MM.1S (cell line): ENCODE results near the gene TGFB1I1.

ENCODE experiments used
- DNase-seq: peaks from one replicate; pipeline ENCODE4 v3.0.0-alpha.2; 2015
- H2AFZ ChIP-seq: fragments of 300-600 bp; sonication (generic); 2 replicates; pipeline ENCODE4 v1.6.0; 2016; ENCODE audit warnings: antibody characterized with exemption, low read length
- H3F3A ChIP-seq: fragments of 300-600 bp; sonication (generic); 2 replicates; pipeline ENCODE4 v1.6.1; 2016; ENCODE audit warnings: mild to moderate bottlenecking, antibody characterized with exemption, low read length, moderate library complexity, mixed read lengths; ENCODE audit not compliant: insufficient read depth
- H3K27ac ChIP-seq: fragments of 300-600 bp; sonication (generic); 2 replicates; pipeline ENCODE4 v1.5.1; 2016; ENCODE audit warnings: mild to moderate bottlenecking, low read length
- H3K27me3 ChIP-seq: fragments of 300-600 bp; sonication (generic); replicated peaks from 2 replicates; pipeline ENCODE4 v1.6.0; 2016; ENCODE audit warnings: low read length; ENCODE audit not compliant: insufficient read depth
- H3K36me3 ChIP-seq: fragments of 300-600 bp; sonication (generic); replicated peaks from 2 replicates; pipeline ENCODE4 v1.6.1; 2016; ENCODE audit warnings: mild to moderate bottlenecking, low read length, mixed read lengths; ENCODE audit not compliant: insufficient read depth
- H3K4me1 ChIP-seq: fragments of 300-600 bp; sonication (generic); 2 replicates; pipeline ENCODE4 v1.6.1; 2016; ENCODE audit warnings: low read length, mixed read lengths
- H3K4me2 ChIP-seq: fragments of 300-600 bp; sonication (generic); 2 replicates; pipeline ENCODE4 v1.6.0; 2016; ENCODE audit warnings: low read depth, low read length
- H3K4me3 ChIP-seq: fragments of 300-600 bp; sonication (generic); 2 replicates; pipeline ENCODE4 v1.5.1; 2016; ENCODE audit warnings: low read length, mixed read lengths
- H3K79me2 ChIP-seq: fragments of 300-600 bp; sonication (generic); 2 replicates; pipeline ENCODE4 v1.6.1; 2016; ENCODE audit warnings: mixed run types, low read length, mixed read lengths
- H3K9ac ChIP-seq: fragments of 300-600 bp; sonication (generic); 2 replicates; pipeline ENCODE4 v1.6.1; 2016; ENCODE audit warnings: low read length, mixed read lengths
- H3K9me2 ChIP-seq: fragments of 300-600 bp; sonication (generic); replicated peaks from 2 replicates; pipeline ENCODE4 v1.6.1; 2016; ENCODE audit warnings: mild to moderate bottlenecking, low read length, mixed read lengths; ENCODE audit not compliant: insufficient read depth
- H3K9me3 ChIP-seq: fragments of 300-600 bp; sonication (generic); replicated peaks from 2 replicates; pipeline ENCODE4 v1.6.1; 2016; ENCODE audit warnings: mild to moderate bottlenecking, low read length, mixed read lengths; ENCODE audit not compliant: insufficient read depth
- H4K20me1 ChIP-seq: fragments of 300-600 bp; sonication (generic); 2 replicates; pipeline ENCODE4 v1.6.1; 2016; ENCODE audit warnings: mild to moderate bottlenecking, low read length, moderate library complexity, mixed read lengths; ENCODE audit not compliant: insufficient read depth
- EZH2 ChIP-seq: fragments of 300-600 bp; sonication (generic); optimal IDR thresholded peaks from 2 replicates; pipeline ENCODE3; 2017; ENCODE audit warnings: low read depth, mild to moderate bottlenecking, antibody characterized with exemption, low read length, mixed read lengths
- EZH2phosphoT487 ChIP-seq: fragments of 300-600 bp; sonication (generic); IDR thresholded peaks from 2 replicates; pipeline ENCODE4 v1.6.1; 2018; ENCODE audit warnings: antibody characterized with exemption, low read length
- TF ChIP-seq, protein P1 (sequence below): fragments of 300-600 bp; sonication (generic); IDR thresholded peaks from 2 replicates; pipeline ENCODE4 v1.5.1; 2016; ENCODE audit warnings: antibody characterized with exemption, low read length, mixed read lengths

The TGFB1I1 gene

GRCh38 chr16:31471875-31472708 lies at the start of gene TGFB1I1:
Gene TGFB1I1, plus strand, starts transcription at chr16:31472152. Its CDS starts 37 bp downstream, at chr16:31472189.
- no peaks in the 10 kb centered on the region for H3K9me3 ChIP-seq
- no peak for DNase-seq
- no peaks in the 10 kb centered on the region for H4K20me1 ChIP-seq
- peaks cover 25% of the 10 kb centered on the region for H3K27me3 ChIP-seq
- no peak within 1 kb of the TSS for H3K4me3 ChIP-seq
- TF ChIP-seq EZH2phosphoT487, result no peak
- TF ChIP-seq EZH2, result no peak
- TF ChIP-seq, protein P1, sequence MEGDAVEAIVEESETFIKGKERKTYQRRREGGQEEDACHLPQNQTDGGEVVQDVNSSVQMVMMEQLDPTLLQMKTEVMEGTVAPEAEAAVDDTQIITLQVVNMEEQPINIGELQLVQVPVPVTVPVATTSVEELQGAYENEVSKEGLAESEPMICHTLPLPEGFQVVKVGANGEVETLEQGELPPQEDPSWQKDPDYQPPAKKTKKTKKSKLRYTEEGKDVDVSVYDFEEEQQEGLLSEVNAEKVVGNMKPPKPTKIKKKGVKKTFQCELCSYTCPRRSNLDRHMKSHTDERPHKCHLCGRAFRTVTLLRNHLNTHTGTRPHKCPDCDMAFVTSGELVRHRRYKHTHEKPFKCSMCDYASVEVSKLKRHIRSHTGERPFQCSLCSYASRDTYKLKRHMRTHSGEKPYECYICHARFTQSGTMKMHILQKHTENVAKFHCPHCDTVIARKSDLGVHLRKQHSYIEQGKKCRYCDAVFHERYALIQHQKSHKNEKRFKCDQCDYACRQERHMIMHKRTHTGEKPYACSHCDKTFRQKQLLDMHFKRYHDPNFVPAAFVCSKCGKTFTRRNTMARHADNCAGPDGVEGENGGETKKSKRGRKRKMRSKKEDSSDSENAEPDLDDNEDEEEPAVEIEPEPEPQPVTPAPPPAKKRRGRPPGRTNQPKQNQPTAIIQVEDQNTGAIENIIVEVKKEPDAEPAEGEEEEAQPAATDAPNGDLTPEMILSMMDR, result no peak
- H3K9ac ChIP-seq, result no peak within 1 kb of the TSS
- H3K36me3 ChIP-seq, result no peaks in the 10 kb centered on the region
- H3K4me1 ChIP-seq, result no peaks in the 10 kb centered on the region
- no peak within 1 kb of the TSS for H3K27ac ChIP-seq
- H3K79me2 ChIP-seq, result no peaks in the 10 kb centered on the region
- H2AFZ ChIP-seq, result no peak within 1 kb of the TSS
- no peak within 1 kb of the TSS for H3K4me2 ChIP-seq
- H3F3A ChIP-seq, result no peaks in the 10 kb centered on the region
- no peaks in the 10 kb centered on the region for H3K9me2 ChIP-seq

- Histone ChIP-seq H3K79me2 (no peaks in the 10 kb centered on the region), H3K36me3 (no peaks in the 10 kb centered on the region), H3K4me3 (no peak overlapping the region), H3K4me2 (peak overlapping the region; percentile 14; the same call in 1 of the 2 replicates), H3K9me2 (no peaks in the 10 kb centered on the region), H3K9ac (no peak overlapping the region), H3K27ac (no peak overlapping the region), H3F3A (no peaks in the 10 kb centered on the region), H3K9me3 (no peaks in the 10 kb centered on the region), H2AFZ (0 out of 2 replicates have a peak overlapping the region, but pooled peaks have one; percentile 3), H3K27me3 (no peaks in the 10 kb centered on the region), H3K4me1 (no peaks in the 10 kb centered on the region), H4K20me1 (no peaks in the 10 kb centered on the region)
- no peak for TF ChIP-seq EZH2
- TF ChIP-seq, protein P1, result no peak
- no peak for TF ChIP-seq EZH2phosphoT487
- no peak for DNase-seq
Observed at GRCh38 chr16:31423241-31423640, 48.7 kb upstream of the TGFB1I1 start.

DNA sequence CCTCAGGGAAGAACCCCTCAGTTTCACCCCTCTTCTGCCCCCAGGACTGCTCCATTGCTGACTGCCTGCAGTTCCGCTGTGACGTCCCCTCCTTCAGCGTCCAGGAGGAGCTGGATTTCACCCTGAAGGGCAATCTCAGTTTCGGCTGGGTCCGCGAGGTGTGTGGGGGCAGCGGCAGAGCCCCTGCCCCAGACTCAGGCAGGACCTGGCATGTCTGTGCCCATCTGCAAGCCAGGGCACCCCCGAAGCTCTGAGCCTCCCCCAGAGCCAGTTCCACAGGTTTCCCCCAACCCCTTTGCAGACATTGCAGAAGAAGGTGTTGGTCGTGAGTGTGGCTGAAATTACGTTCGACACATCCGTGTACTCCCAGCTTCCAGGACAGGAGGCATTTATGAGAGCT lies 48.2 kb upstream of the TGFB1I1 start:
- Histone ChIP-seq H3K9me3 (no peaks in the 10 kb centered on the region), H3K79me2 (no peaks in the 10 kb centered on the region), H3K4me3 (no peak overlapping the region), H3F3A (no peaks in the 10 kb centered on the region), H3K9me2 (no peaks in the 10 kb centered on the region), H2AFZ (no peak overlapping the region), H3K9ac (no peak overlapping the region), H3K27me3 (no peaks in the 10 kb centered on the region), H3K27ac (no peak overlapping the region), H4K20me1 (no peaks in the 10 kb centered on the region), H3K36me3 (no peaks in the 10 kb centered on the region), H3K4me2 (no peak overlapping the region), H3K4me1 (no peaks in the 10 kb centered on the region)
- TF ChIP-seq EZH2phosphoT487 (no peak), EZH2 (no peak)
- TF ChIP-seq, protein P1, result no peak
- no peak for DNase-seq
